Stomach (tissue), 9 donors: ENCODE data around the gene C20orf96. TPM values are rescaled to one million over a fixed set of nuclear protein-coding genes. Genes with fewer than 3 reads are reported as not detected.
A peak's percentile ranks its signal among the peaks of the same experiment; 100 is the strongest.

Experiments
- DNase-seq, 2 donors: peaks; one replicate each; pipeline versions ENCODE4 v3.0.0 to v3.0.0-alpha.2; 2013 to 2019
- H3K27ac ChIP-seq, 5 donors: fragments of 200-600 bp in 4 of 5; sonication (generic) in 4 of 5; one replicate each; pipeline ENCODE4 v1.5.1; 2013 to 2019; ENCODE audit warnings: mild to moderate bottlenecking in 1 of 5, moderate library complexity in 1 of 5
- H3K27me3 ChIP-seq, 3 donors: fragments of 200-600 bp; sonication (generic); one replicate each; pipeline ENCODE4 v1.5.1; 2017 to 2019; ENCODE audit warnings: mixed run types in 1 of 3
- H3K36me3 ChIP-seq, 4 donors: fragments of 200-600 bp; sonication (generic); 1 replicate in 3 of 4; 2 replicates in 1 of 4; pipeline ENCODE4 v1.5.1; 2016 to 2019
- H3K4me1 ChIP-seq, 4 donors: fragments of 200-600 bp; sonication (generic); one replicate each; pipeline ENCODE4 v1.5.1; 2016 to 2019
- H3K4me3 ChIP-seq, 4 donors: fragments of 200-600 bp; sonication (generic) in 3 of 4; one replicate each; pipeline ENCODE4 v1.5.1; 2016 to 2019; ENCODE audit warnings: mild to moderate bottlenecking in 1 of 4
- H3K9me3 ChIP-seq, 4 donors: fragments of 200-600 bp; sonication (generic); one replicate each; pipeline ENCODE4 v1.5.1; 2016 to 2019
- CTCF ChIP-seq, 7 experiments: fragments of 450-650 bp in 4 of 7; fragments of 200-600 bp in 3 of 7; sonication (generic) in 3 of 7; IDR thresholded peaks; one replicate each; pipeline ENCODE4 v1.5.1; 2016 to 2019; ENCODE audit warnings: antibody characterized with exemption in 7 of 7, control low read depth in 2 of 7, mild to moderate bottlenecking in 1 of 7
- EP300 ChIP-seq: sonication (generic); formaldehyde crosslinking; IDR thresholded peaks from one replicate; pipeline ENCODE4 v1.6.1; 2017; ENCODE audit warnings: antibody characterized with exemption
- POLR2A ChIP-seq, 4 donors: fragments of 450-650 bp; IDR thresholded peaks; one replicate each; pipeline ENCODE4 v1.6.1; 2016; ENCODE audit warnings: antibody characterized with exemption in 4 of 4, control low read depth in 2 of 4, mild to moderate bottlenecking in 1 of 4, moderate library complexity in 1 of 4
- POLR2AphosphoS5 ChIP-seq, 3 donors: sonication (generic); formaldehyde crosslinking; IDR thresholded peaks; one replicate each; pipeline ENCODE4 v1.6.1; 2016; ENCODE audit warnings: antibody characterized with exemption in 3 of 3
- WGBS, 5 donors: extraction: QIAGEN DNeasy Blood & Tissue Kit in 3 of 5; methylation state at CpG; one replicate each; pipeline versions ENCODE4 v1.1.5 to v1.1.7; 2013 to 2018; 5-methylcytosine and 5-hydroxymethylcytosine counted together
- intact Hi-C: fragments of 100-400 bp; cut with DNase I; formaldehyde crosslinking; loops from one replicate; pipeline ENCODE4 v1.15.1; 2023; ENCODE audit warnings: low total_unique reads
- polyA plus RNA-seq, 3 donors: library from polyadenylated mRNA; stranded (reverse); fragments of 200-250 nt; gene quantifications; one replicate each; pipeline ENCODE4 v1.2.3, GENCODE V29; 2013
- total RNA-seq, 5 donors: library from RNA; depleted of rRNA; stranded (reverse); fragments of >200 nt; gene quantifications; one replicate each; pipeline versions ENCODE4 v1.1.0 to v1.2.3, GENCODE V29; 2014 to 2016
- donor health status: healthy with polysubstance abuse.
- donor health status: Bipolar disorder and iron deficiency.
- donor health status: healthy.

C20orf96 gene
- total and polyA plus RNA-seq, 8 donors, result 3.1 to 23.9 (median 5.1) TPM

- peak overlapping the region; percentile 67 to 79 (median 76) for H3K4me3 ChIP-seq
- intact Hi-C loops, result no loop called here
- peaks cover 21 to 49% (median 48%) of the 10 kb centered on the region in 4 donors for H3K4me1 ChIP-seq
- H3K36me3 ChIP-seq, result peaks cover 0 to 9% (median 0%) of the 10 kb centered on the region in 4 donors
- 0 to 1% (median 0%) methylated on average over 33 to 69 of the region's 69 CpGs for WGBS, 5 donors
- DNase-seq, result peak; percentile 94 to 97
- peaks cover 0 to 16% (median 0%) of the 10 kb centered on the region in 3 donors for H3K27me3 ChIP-seq
- TF ChIP-seq EP300 (no peak), CTCF (IDR thresholded peaks at IDR 0.05) (peak in 3 of 7 experiments; percentile 24 to 30 (median 25)), POLR2AphosphoS5 (IDR thresholded peaks at IDR 0.05) (peak; percentile 37 to 95 (median 78)), POLR2A (IDR thresholded peaks at IDR 0.05) (no peak)
- peak overlapping the region; percentile 84 to 96 (median 93) for H3K27ac ChIP-seq
- no peaks in the 10 kb centered on the region for H3K9me3 ChIP-seq
These were observed 33.9 kb upstream of the C20orf96 start for GRCh38 chr20:324177-325044.

- intact Hi-C loops, result no loop called here
- WGBS, 5 donors, result 89 to 100% (median 98%) methylated on average over 2 of the region's 2 CpGs
- no peak overlapping the region for H3K27ac ChIP-seq
These were observed 25.9 kb upstream of the C20orf96 start for GRCh38 chr20:316316-317068.

GRCh38 chr20:313948-314347, 23.4 kb upstream of the C20orf96 start:
- Histone ChIP-seq H3K36me3 (peaks cover 0 to 6% (median 0%) of the 10 kb centered on the region in 4 donors), H3K4me3 (no peak overlapping the region), H3K27ac (no peak overlapping the region), H3K4me1 (peaks cover 0 to 22% (median 13%) of the 10 kb centered on the region in 4 donors), H3K9me3 (no peaks in the 10 kb centered on the region), H3K27me3 (no peaks in the 10 kb centered on the region)
- no peak for DNase-seq
- intact Hi-C loops, result no loop called here
- TF ChIP-seq CTCF (IDR thresholded peaks at IDR 0.05) (no peak), EP300 (no peak), POLR2A (IDR thresholded peaks at IDR 0.05) (no peak), POLR2AphosphoS5 (IDR thresholded peaks at IDR 0.05) (no peak)

More at GRCh38 chr20:316316-317068, 25.9 kb upstream of the C20orf96 start:
- no peak for DNase-seq
- Histone ChIP-seq H3K27me3 (no peaks in the 10 kb centered on the region), H3K4me1 (no peaks in the 10 kb centered on the region), H3K4me3 (no peak overlapping the region), H3K36me3 (peaks cover 0 to 15% (median 0%) of the 10 kb centered on the region in 4 donors), H3K9me3 (no peaks in the 10 kb centered on the region)
- TF ChIP-seq CTCF (IDR thresholded peaks at IDR 0.05), result no peak
- no peak for TF ChIP-seq POLR2AphosphoS5 (IDR thresholded peaks at IDR 0.05)
- TF ChIP-seq EP300, result no peak
- no peak for TF ChIP-seq POLR2A (IDR thresholded peaks at IDR 0.05)

- 75 to 92% (median 86%) methylated on average over 5 of the region's 5 CpGs for WGBS, 5 donors
- Histone ChIP-seq H3K27me3 (no peaks in the 10 kb centered on the region), H3K9me3 (no peaks in the 10 kb centered on the region), H3K27ac (no peak overlapping the region), H3K4me3 (no peak overlapping the region), H3K36me3 (peaks cover 0 to 4% (median 0%) of the 10 kb centered on the region in 4 donors), H3K4me1 (peaks cover 0 to 24% (median 13%) of the 10 kb centered on the region in 4 donors)
- intact Hi-C loops, result no loop called here
- DNase-seq, result no peak
- TF ChIP-seq POLR2A (IDR thresholded peaks at IDR 0.05) (no peak), EP300 (no peak), POLR2AphosphoS5 (IDR thresholded peaks at IDR 0.05) (no peak), CTCF (IDR thresholded peaks at IDR 0.05) (no peak)
These were observed 22.9 kb upstream of the C20orf96 start for GRCh38 chr20:313402-313801.
